ENCODE measurements around the gene TBC1D22A.

The TBC1D22A gene

DNA sequence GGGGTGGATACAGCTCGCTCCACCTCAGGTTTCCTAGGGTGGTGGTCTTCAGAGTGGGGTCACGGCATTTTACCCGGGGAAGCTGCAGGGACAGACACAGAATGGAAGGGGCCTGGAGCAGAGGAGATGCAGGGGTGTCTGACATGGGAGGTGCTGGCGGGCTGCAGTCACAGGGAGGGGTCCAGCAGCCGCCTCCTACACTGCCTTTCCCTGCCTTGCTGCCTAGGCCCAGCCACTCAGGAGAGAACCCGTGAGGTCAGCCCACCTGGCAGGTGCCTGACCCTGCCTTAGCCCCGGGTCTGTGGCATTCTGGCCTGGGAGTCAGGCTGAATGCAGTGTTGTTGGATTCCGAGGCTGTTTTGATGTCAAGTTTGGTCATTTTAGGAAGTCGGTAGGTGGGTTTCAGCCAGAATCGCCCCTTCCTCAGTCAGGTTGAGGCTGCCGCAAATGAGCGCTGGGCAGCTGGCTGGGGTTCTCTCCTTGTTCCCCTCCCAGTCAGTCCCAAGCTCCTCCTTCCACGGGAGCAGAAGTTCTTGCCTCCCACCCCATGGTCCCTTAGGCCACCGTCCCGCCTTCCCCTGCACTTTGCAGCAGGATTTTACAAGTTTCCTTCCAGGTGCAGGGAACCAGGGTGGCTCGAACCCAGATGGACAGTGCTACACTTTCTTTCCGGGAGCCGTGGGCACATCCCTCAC lies 294.5 kb downstream of the TBC1D22A start:
- Histone ChIP-seq H3K4me3 (ENCODE audit: low read length) (no peak overlapping the region), H3K27me3 (replicated peaks; ENCODE audit: insufficient read depth, low read length) (no peaks in the 10 kb centered on the region), H2AFZ (ENCODE audit: low read length) (no peak overlapping the region), H3K4me2 (ENCODE audit: low read depth, low read length) (no peak overlapping the region), H4K20me1 (ENCODE audit: insufficient read depth, low read length) (no peaks in the 10 kb centered on the region), H3F3A (ENCODE audit: insufficient read depth, low read length) (no peaks in the 10 kb centered on the region), H3K9me3 (replicated peaks; ENCODE audit: insufficient read depth, low read length) (no peaks in the 10 kb centered on the region), H3K4me1 (ENCODE audit: low read length) (no peaks in the 10 kb centered on the region), H3K36me3 (replicated peaks; ENCODE audit: insufficient read depth, low read length) (no peaks in the 10 kb centered on the region), H3K9me2 (replicated peaks; ENCODE audit: insufficient read depth, low read length) (no peaks in the 10 kb centered on the region), H3K27ac (ENCODE audit: low read length) (no peak overlapping the region), H3K79me2 (ENCODE audit: low read length) (no peaks in the 10 kb centered on the region), H3K9ac (ENCODE audit: low read length) (no peak overlapping the region)
- DNase-seq: no peak
- TF ChIP-seq, protein P1, sequence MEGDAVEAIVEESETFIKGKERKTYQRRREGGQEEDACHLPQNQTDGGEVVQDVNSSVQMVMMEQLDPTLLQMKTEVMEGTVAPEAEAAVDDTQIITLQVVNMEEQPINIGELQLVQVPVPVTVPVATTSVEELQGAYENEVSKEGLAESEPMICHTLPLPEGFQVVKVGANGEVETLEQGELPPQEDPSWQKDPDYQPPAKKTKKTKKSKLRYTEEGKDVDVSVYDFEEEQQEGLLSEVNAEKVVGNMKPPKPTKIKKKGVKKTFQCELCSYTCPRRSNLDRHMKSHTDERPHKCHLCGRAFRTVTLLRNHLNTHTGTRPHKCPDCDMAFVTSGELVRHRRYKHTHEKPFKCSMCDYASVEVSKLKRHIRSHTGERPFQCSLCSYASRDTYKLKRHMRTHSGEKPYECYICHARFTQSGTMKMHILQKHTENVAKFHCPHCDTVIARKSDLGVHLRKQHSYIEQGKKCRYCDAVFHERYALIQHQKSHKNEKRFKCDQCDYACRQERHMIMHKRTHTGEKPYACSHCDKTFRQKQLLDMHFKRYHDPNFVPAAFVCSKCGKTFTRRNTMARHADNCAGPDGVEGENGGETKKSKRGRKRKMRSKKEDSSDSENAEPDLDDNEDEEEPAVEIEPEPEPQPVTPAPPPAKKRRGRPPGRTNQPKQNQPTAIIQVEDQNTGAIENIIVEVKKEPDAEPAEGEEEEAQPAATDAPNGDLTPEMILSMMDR (IDR thresholded peaks at IDR 0.05; ENCODE audit: low read length): no peak
- no peak for TF ChIP-seq EZH2phosphoT487 (IDR thresholded peaks at IDR 0.05; ENCODE audit: low read length)
- TF ChIP-seq EZH2 (optimal IDR thresholded peaks at IDR 0.05; ENCODE audit: low read depth, low read length): no peak

DNA sequence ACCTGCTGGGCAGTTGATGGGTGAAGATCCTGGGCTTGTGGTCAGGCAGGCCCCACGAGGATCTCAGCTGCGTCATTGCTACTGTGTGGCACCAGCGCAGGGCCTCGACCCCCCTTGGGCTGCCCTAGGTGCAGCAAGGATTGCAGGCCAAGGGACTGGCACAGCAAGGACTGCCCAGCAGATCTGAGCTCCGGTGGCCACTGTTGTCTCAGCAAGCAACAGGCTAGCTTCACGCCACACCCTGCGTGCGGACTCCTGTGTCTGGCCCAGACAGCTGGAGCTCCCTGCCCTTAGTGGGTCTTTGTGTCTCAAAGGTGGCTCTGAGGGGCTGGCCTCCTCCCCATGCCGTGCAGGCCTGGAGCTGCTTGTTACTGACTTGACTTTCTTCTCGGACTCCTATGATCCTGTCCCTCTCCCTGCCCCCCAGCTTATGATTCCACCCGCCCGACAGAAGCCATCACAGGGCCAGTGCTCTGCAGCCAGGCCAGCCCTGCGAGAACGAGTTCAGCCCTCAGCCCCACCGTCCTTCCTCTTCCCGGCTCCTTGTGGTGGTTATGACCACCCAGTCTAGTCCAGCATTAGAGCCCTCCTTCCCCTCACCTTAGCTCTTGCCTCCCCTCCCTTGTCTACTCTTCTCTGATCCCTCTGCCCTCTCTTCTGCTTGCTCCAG lies 295.6 kb downstream of the TBC1D22A start:
- Histone ChIP-seq H3K4me2 (ENCODE audit: low read depth, low read length) (no peak overlapping the region), H3K36me3 (replicated peaks; ENCODE audit: insufficient read depth, low read length) (no peaks in the 10 kb centered on the region), H3K9ac (ENCODE audit: low read length) (no peak overlapping the region), H3K9me3 (replicated peaks; ENCODE audit: insufficient read depth, low read length) (no peaks in the 10 kb centered on the region), H3K27ac (ENCODE audit: low read length) (no peak overlapping the region), H3F3A (ENCODE audit: insufficient read depth, low read length) (no peaks in the 10 kb centered on the region), H3K4me3 (ENCODE audit: low read length) (no peak overlapping the region), H3K27me3 (replicated peaks; ENCODE audit: insufficient read depth, low read length) (no peaks in the 10 kb centered on the region), H3K9me2 (replicated peaks; ENCODE audit: insufficient read depth, low read length) (no peaks in the 10 kb centered on the region), H2AFZ (ENCODE audit: low read length) (no peak overlapping the region), H3K79me2 (ENCODE audit: low read length) (no peaks in the 10 kb centered on the region), H4K20me1 (ENCODE audit: insufficient read depth, low read length) (no peaks in the 10 kb centered on the region), H3K4me1 (ENCODE audit: low read length) (no peaks in the 10 kb centered on the region)
- no peak for DNase-seq
- TF ChIP-seq EZH2phosphoT487 (IDR thresholded peaks at IDR 0.05; ENCODE audit: low read length) (no peak), EZH2 (optimal IDR thresholded peaks at IDR 0.05; ENCODE audit: low read depth, low read length) (no peak)
- TF ChIP-seq, protein P1 (IDR thresholded peaks at IDR 0.05; ENCODE audit: low read length): no peak

DNA sequence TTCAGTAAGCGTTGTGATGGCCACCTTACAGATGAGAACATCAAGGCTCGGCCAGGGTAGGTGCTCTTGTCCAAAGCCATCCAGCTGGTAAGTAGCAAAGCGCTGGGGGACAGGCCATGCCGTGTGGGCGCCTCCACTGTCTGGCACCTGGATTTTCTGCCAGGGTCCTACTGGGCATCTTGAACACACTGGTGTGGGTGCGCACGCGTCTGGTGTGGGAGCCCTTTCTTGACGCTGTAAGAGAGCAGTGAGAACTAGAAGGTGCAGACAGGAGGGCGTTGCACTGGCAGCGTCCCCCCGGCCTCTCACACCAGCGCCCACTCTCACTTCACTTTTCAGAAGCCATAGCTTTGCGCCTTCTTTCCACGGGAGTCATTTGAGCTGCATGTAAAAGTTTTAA lies 296.6 kb downstream of the TBC1D22A start:
- Histone ChIP-seq H3K4me3 (ENCODE audit: low read length) (no peak overlapping the region), H3K27me3 (replicated peaks; ENCODE audit: insufficient read depth, low read length) (no peaks in the 10 kb centered on the region), H2AFZ (ENCODE audit: low read length) (no peak overlapping the region), H3K79me2 (ENCODE audit: low read length) (no peaks in the 10 kb centered on the region), H3K36me3 (replicated peaks; ENCODE audit: insufficient read depth, low read length) (no peaks in the 10 kb centered on the region), H4K20me1 (ENCODE audit: insufficient read depth, low read length) (no peaks in the 10 kb centered on the region), H3K27ac (ENCODE audit: low read length) (no peak overlapping the region), H3K9me3 (replicated peaks; ENCODE audit: insufficient read depth, low read length) (no peaks in the 10 kb centered on the region), H3K9me2 (replicated peaks; ENCODE audit: insufficient read depth, low read length) (no peaks in the 10 kb centered on the region), H3K4me1 (ENCODE audit: low read length) (no peaks in the 10 kb centered on the region), H3K4me2 (ENCODE audit: low read depth, low read length) (no peak overlapping the region), H3F3A (ENCODE audit: insufficient read depth, low read length) (no peaks in the 10 kb centered on the region), H3K9ac (ENCODE audit: low read length) (no peak overlapping the region)
- DNase-seq: no peak
- no peak for TF ChIP-seq EZH2 (optimal IDR thresholded peaks at IDR 0.05; ENCODE audit: low read depth, low read length)
- no peak for TF ChIP-seq EZH2phosphoT487 (IDR thresholded peaks at IDR 0.05; ENCODE audit: low read length)
- TF ChIP-seq, protein P1 (IDR thresholded peaks at IDR 0.05; ENCODE audit: low read length): no peak
